GM18511 (cell line): ENCODE data around the gene RC3H1.
A peak's percentile ranks its signal among the peaks of the same experiment; 100 is the strongest.
"Not testable (repeated sequence)": the region's sequence is repeated elsewhere in the genome, so short reads cannot be mapped to it uniquely, and the experiment has no call there.

Experiments used
- ATAC-seq: cut with Tn5 transposase; IDR thresholded peaks from one replicate; pipeline ENCODE4 v1.9.1; 2021; ENCODE audit warnings: mild to moderate bottlenecking, moderate library complexity; ENCODE audit not compliant: unreplicated experiment

RC3H1 gene

DNA sequence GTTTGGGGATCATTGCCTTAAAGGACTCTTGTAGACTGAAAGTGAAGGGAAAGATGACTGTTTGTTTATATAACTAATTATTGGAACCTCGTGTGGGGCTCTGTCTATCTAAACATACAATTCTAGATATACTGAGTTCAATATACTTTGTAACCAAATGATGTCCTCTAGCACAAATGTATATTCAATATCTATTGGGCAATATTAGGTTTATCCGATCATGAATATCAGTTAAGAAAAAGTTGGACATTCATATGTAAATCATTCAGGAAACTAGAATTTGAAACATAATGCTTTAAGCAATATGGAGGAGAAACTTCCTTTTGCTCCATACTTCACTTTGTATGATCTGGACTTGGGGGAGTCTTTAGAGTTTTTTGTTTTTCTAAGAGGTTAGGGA, 8.9 kb upstream of the RC3H1 start:
- no peak for ATAC-seq

DNA sequence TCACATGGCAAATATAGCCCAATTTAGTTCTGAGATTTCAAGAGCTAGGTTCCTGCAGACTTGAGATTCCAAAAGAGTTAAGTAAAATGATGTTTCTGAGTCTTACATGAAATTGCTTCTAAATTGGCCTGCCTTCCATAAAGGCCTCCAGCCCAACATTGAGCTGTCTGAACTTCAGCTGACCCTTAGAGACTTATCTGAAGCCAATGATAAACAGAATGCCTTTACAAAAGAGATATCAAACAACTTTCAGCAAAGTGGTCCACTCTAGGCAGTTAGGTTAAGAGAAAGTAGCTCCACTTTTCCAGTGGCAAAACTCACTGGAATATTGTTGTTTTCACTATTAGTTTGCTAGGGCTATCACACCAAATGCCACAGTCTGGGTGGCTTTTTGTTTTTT, 6.3 kb upstream of the RC3H1 start:
- no peak for ATAC-seq

DNA sequence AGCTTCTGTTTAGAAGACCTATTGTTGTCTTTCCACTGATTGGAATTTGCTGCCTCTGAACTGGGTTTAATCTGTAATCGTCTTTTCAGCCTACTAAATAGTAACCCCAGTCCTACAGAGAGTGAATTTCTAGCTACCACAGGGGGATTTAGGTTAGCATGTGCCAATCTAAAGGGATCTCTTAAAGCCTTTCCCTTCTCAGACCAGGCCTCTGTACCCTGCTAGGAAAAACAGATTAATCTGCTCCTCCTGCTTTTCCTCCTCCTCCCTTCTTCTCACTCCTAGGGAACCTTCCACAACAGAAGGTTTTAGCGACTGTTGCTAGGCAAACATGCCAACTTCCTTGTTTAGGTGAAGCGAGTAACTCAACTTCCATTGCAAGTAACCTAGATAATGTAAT, 1.3 kb upstream of the RC3H1 start:
- no peak for ATAC-seq

DNA sequence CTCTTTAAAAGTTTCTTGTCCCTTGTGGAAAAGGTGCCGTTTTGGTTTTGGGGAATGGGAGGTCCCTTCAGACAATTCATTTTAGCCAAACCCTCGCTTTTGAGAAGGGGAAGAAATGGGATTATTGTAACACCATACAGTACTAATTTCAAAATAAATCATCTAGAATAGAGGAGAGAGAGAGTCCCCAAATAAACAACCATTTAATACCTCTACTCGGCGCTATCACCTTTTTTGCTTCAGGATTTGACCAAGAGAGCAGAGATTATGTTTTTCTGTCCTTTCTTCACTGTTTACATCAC, 770 bp upstream of the RC3H1 start:
- no peak for ATAC-seq

DNA sequence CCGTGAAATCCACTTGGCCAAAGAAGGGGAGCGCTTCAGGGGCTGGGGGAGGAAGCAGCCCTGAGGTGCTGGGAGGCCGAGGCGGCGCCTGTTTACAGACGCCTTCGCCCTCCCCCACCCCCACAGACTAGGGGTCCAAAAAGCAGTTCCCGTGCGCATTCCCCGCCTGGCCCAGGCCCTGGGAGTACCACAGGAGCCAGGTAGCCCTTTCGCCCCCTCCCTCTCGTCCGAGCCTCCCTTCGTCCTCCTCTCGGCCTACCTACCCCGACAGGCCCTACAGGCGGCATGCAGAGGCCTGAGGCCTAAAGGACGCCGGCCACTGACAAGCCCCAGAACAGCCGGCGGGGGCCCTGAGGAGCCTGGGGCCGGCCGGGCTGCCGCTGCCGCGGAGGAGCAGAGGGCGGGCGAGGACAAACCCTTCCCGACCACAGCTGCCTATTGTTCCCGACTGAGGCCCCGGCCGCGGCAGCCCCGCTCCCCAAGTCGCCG, 522 bp downstream of the RC3H1 start:
- ATAC-seq, result peak; percentile 48

DNA sequence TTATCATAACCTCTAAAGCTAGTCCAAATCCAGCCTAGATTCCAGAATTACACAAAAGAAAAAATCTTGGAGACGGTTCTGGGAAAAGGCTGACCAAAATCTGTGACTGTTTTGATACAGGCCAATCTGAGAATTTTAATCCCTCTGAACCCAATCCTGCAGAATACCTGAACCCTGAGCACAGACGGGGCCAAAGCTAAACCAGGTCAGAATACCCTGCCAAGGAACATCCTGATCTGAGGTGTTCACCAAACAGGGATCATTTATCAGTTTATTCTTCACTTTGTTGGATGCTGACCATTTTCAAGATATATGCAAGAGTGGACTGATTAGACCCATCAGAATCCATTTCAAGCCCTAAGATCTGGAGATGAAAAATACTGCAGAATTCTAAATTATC, 3.6 kb downstream of the RC3H1 start:
- ATAC-seq, result no peak

DNA sequence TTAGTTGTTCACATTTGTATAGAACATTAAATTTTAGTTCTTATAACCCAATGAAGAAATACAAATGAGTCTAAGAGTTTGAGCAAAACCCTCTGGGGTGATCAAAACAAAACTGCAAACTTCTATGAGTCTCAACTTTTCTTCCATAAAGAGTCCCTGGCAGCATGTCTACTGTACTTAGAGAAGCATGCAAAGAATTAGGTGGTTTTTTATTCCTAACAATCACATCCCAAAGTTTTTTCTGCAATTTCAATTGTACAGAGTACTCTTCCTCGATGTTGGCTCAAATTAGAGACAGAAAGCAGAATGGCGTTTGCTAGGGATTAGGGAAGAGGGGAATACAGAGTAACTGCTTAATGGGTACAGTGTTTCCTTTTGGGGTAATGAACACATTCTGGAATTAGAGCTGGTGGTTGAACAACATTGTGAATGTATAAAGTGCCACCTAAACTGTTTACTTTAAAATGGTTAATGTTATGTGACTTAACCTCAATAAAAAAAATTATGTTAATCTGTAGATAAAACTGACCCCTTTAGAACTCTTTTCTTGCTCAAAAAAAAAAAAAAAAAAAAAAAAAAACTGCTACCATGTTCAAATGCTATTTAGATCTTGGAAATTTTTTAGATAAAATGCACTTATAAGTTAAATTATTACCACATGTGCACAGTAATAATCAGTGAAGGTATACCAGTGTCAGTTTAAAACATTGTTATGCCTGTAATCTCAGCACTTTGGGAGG, 4.8 kb downstream of the RC3H1 start:
- ATAC-seq, result no peak

DNA sequence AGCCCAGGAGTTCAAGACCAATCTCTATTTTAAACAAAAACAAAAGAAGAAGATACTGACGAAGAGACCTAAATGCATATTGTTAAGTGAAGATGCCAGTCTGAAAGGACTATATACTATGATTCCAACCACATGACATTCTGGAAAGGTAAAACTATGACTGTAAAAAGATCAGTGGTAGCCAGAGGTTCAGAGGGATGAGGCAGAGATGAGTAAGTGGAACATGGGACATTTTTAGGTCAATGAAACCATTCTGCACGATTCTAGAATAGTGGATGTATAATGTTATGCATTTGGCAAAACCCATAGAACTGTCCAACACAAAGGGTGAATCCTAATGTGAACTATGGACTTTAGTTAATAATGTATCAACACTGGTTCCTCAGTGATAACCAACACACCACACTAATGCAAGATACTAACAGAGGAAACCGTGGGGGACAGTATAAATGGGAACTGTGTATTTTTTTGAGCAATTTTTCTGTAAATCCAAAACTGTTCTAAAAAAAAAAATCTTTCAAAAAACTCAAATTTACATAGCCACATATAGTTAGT, 8.2 kb downstream of the RC3H1 start:
- no peak for ATAC-seq

DNA sequence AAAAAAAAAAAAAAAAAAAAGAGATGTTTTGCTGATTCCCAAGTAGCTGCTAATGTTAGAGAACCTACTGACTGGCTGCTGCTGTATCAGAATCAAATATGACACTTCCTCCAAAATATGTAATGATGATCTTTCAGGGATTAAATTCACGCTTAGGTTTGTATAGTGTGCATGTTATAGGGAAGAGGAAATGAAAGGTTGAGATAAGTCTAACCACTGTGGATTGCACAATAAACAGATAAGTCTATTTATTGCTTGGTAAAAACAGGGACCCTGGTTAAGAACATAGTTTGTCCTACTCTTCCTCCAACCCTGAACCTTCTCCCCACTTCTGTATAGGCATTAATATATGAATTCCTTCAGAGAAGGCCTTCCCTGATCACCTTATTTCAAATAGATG, 13.2 kb downstream of the RC3H1 start:
- no peak for ATAC-seq

DNA sequence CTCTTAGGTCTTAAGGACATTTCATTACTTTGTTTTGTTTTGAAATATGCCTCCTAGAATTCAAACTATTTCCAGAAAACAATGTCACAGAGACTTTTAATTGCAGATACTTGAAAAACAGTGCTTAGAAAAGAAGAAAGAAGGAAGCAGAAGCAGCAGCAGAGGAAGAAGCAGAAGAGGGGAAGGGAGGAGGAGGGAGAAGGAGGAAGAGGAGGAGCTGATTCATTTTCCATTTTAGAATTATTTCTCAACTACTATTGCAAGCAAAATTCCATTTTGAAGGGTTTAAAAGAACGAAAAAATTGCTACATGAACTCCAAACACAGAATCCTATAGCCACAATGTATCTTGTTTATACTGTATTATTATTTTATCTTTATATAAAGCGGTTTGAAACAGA, 13.9 kb downstream of the RC3H1 start:
- ATAC-seq, result no peak

DNA sequence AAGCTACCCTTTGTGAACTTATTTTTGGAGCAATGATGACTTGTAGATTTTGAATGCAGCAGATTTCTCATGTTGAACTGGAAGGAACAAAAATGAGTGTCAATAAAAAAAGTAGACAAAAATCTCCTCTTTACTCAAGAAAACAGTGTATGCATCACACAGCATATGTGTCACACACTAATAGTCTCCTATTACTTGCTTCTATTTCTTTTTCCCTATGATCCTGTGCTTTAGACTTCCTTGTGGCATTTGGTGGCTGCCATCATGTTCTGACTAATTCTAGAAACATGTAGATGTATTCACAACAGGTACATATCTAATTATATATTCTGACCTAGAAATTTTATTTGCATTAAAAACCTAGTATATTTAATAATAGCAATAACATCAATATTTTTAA, 14.3 kb downstream of the RC3H1 start:
- no peak for ATAC-seq

DNA sequence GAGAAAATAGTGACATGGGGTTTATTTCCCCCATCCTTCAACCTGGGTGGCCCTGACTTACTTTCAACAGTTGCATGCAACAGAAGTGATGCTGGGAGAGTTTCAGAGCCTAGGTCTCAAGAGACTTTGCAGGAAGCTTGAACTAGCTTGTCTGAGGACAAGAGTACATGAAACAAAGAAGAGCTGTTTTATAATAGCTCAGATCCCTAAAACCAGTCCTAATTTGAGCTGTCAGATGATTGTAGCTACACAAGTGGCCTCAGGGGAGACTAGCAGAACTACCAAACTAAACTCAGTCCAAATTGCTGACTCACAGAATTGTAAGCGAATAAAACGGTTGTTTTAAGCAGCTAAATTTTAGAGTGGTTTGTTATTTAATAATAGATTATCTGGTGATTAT, 17.1 kb downstream of the RC3H1 start:
- peak; percentile 97 for ATAC-seq

DNA sequence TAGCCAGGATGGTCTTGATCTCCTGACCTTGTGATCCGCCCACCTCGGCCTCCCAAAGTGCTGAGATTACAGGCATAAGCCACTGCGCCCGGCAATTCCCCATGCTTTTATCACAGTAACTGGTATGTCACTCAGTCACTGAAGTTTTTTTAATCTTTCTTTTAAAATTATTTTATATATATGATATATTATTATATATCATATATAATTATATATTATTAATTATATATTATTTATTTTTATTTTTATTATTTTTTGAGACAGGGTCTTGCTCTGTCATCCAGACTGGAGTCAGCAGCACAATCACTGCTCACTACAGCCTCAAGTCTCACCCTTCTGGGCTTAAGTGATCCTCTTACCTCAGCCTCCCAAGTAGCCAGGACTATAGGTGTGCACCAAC, 18.3 kb downstream of the RC3H1 start:
- ATAC-seq, result no peak

DNA sequence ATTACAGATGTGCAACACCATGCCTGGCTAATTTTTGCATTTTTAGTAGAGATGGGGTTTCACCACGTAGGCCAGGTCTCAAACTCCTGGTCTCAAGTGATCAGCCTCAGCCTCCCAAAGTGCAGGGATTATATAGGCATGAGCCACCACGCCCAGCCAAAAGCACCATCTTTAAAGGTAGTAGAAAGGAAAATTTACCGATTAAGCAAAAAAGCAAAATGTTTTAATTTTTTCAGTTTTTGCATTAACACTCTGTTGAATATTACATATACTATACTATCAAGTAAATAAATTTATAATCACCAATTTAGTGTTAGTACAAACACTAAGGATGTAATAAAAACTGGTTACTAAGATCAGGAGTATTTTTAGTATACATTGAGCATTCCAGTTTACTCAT, 20.6 kb downstream of the RC3H1 start:
- ATAC-seq, result no peak

DNA sequence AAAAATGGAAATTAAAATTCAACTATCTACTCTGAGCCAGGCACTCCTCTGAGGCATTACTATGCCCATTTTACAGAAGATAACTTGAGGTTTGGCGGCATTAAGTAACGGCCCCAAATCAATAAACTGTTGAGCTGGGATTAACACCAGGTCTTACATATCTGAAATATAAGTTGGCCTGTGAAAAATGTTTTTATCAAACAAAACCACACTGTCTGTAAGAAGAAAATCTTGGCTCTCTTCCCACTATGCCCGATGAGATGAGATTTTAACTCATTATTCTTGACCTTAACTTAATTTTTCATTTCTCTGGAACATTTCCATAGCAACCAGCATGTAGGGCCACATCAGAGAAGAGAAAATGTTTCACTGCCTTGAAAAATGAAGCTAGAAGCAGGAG, 21.8 kb downstream of the RC3H1 start:
- ATAC-seq, result no peak

DNA sequence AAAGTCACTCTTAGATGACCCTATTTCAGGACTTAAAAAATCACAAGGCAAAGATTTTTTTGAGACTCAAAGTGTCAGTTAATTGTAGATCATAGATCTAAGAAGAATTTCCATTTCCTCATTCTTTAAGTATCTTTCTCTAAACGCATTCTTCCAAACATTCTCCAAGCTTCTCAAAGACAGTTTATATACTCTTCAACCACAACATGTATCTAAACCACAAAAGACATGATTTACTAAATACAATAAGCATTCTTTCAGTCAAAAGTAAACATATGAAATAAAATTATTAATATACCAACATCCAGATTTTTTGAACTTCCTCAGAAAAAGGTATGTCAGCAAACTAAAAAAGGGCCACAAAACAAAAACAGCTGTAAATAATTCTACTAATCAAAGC, 24.4 kb downstream of the RC3H1 start:
- no peak for ATAC-seq

DNA sequence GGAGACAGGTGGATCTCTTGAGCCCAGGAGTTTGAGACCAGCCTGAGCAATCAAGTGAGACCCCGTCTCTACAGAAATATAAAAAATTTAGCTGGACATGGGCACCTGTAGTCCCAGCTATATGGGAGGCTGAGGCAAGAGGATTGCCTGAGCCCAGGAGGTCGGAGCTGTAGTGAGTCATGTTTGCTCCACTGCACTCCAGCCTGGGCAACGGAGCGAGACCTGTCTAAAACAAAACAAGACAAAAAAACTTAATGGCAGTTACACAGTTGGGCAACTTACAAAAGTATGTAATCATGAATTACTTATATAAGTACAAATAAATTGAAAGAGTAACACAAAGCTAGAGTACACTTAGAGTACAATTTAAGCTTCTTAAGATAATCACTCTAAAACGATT, 25.2 kb downstream of the RC3H1 start:
- no peak for ATAC-seq

DNA sequence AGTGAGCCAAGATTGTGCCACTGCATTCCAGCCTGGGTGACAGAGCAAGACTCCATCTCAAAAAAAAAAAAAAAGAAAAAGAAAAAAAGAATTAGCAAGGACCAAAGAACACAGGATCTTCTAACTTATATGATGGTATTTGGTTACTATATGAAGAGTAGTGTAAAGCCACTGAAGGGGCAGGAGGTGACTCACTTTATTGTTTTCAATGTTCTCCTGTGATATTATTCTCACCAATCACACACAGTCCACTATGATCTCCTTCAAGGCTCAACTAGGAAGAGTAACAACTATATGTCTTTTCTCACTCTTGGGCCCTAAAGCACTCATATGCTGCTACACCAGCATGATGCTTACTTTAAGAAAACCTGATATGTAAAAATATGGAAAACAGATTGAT, 26.7 kb downstream of the RC3H1 start:
- ATAC-seq, result no peak

DNA sequence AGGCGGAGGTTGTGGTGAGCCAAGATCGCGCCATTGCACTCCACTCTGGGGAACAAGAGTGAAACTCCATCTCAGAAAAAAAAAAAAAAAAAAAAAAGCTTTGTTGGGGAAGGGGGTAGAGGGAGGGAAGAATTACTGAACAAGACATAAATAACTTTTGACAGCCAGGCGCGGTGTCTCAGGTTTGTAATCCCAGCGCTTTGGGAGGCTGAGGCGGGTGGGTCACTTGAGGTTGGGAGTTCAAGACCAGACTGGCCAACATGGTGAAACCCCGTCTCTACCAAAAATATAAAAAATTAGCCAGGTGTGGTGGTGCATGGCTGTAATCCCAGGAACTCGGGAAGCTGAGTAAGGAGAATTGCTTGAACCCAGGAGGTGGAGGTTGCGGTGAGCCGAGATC, 28.2 kb downstream of the RC3H1 start:
- ATAC-seq, result not testable (repeated sequence)

DNA sequence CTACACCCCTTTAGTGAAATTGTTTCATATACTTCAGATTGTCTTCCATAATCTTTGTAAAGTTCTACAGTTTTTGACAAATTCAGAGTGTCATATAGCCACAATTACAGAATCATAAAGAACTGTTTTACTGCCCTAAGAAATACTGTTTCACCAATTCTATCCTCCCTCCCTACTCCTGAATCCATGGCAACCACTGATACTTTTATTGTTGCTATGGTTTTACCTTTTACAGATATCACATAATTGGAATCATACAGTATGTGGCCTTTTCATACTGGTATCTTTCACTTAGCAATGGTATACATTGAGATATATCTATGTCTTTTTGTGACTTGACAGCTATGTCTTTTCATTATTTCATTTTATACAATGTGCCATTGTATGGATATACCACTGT, 34.1 kb downstream of the RC3H1 start:
- ATAC-seq, result no peak

DNA sequence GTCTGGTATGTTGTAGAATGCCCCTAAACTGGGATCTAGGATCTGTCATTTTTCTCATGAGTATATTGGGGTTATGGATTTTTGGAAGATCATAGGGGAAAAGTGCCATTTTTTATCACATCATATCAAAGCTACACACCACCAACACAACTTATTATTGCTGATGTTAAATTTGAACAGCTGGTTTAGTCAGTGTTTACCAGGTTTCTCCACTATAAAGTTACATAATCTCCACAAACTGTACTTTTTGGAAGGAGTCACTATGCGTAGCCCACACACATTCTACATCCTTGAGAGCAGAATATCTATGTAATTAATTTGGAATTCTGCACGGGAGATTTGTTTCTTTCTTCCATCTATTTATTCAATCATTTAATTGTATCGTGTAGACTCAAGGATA, 35.2 kb downstream of the RC3H1 start:
- ATAC-seq, result no peak

DNA sequence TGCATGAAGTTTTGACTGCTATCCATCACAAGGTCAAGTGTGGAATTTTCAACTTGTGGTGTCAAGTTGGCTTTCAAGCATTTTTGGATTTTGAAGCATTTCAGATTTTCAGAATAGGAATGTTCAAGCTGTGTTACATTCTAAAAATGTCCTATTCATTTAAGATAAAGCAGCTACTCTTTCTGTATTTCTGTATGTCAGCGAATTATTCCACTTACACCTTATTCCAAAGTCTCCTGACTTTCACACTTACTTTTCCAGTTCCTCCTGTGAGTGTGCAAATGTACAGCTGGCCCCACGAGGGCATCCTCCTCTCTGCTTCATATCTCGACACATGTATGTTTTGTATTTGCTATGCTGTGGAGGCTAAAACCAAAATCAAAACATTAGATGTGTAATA, 51.9 kb downstream of the RC3H1 start:
- ATAC-seq, result no peak

DNA sequence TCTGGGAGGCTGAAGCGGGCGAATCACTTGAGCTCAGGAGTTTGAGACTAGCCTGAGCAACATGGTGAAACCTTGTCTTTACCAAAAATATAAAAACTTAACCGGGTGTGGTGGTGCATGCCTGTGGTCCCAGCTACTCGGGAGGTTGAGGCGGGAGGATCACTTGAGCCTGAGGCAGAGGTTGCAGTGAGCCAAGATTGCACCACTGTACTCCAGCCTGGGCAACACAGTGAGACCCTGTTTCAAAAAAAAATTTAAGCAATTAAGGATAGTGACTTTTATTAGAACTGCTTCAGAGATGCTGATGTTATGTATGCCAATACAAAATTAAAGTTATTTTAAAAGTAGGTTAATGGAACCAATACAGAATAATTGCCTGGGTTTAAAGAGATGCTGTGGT, 56.3 kb downstream of the RC3H1 start:
- not testable (repeated sequence) for ATAC-seq
